Stimulated activated CD4-positive, alpha-beta T cell treated with anti-CD3 and anti-CD28 coated beads, Interleukin-15, amount 100 ng/mL, for 48 hours (primary cell): ENCODE measurements around the gene BCL2L14.
"Not testable (repeated sequence)": the region's sequence is repeated elsewhere in the genome, so short reads cannot be mapped to it uniquely, and the experiment has no call there.

Experiments
- DNase-seq, 2 donors: peaks; one replicate each; pipeline ENCODE4 v3.0.0-alpha.2; 2020; ENCODE audit warnings: low read depth in 2 of 2

Gene BCL2L14

GRCh38 chr12:12108441-12109058 is 37.8 kb downstream of the BCL2L14 start:
- DNase-seq = no peak

GRCh38 chr12:12110923-12111555 is 40.3 kb downstream of the BCL2L14 start:
- DNase-seq = peak in 1 of 2 donors; percentile 7

GRCh38 chr12:12115514-12115913 is 44.8 kb downstream of the BCL2L14 start:
- no peak for DNase-seq

GRCh38 chr12:12116677-12117076 is 45.9 kb downstream of the BCL2L14 start:
- no peak for DNase-seq

GRCh38 chr12:12121061-12121460 is 50.3 kb downstream of the BCL2L14 start:
- no peak for DNase-seq

GRCh38 chr12:12123036-12123604 is 52.4 kb downstream of the BCL2L14 start:
- no peak for DNase-seq

GRCh38 chr12:12126551-12126950 is 55.8 kb downstream of the BCL2L14 start:
- no peak for DNase-seq

GRCh38 chr12:12127304-12127703 is 56.6 kb downstream of the BCL2L14 start:
- DNase-seq = no peak

GRCh38 chr12:12128670-12129069 is 57.9 kb downstream of the BCL2L14 start:
- no peak for DNase-seq

GRCh38 chr12:12133259-12133658 is 62.5 kb downstream of the BCL2L14 start:
- no peak for DNase-seq

- no peak for DNase-seq
Observed at GRCh38 chr12:12133785-12134184, 63.0 kb downstream of the BCL2L14 start.

GRCh38 chr12:12138203-12139154 is 67.7 kb downstream of the BCL2L14 start:
- no peak for DNase-seq

GRCh38 chr12:12141000-12141399 is 70.3 kb downstream of the BCL2L14 start:
- no peak for DNase-seq

GRCh38 chr12:12144531-12144930 is 73.8 kb downstream of the BCL2L14 start:
- not testable (repeated sequence) for DNase-seq

- no peak for DNase-seq
Observed at GRCh38 chr12:12147111-12147510, 76.4 kb downstream of the BCL2L14 start.
